A673 (cell line): ENCODE data around the gene UMODL1.

Experiments
- EZH2 ChIP-seq: fragments of 200-600 bp; sonication (generic); IDR thresholded peaks from 2 replicates; pipeline ENCODE4 v1.6.1; 2017; ENCODE audit warnings: borderline replicate concordance, low read depth, mild to moderate bottlenecking, mixed read lengths, antibody characterized with exemption, low read length; ENCODE audit not compliant: poor library complexity, severe bottlenecking
- TF ChIP-seq, protein P1 (sequence below): fragments of 300-800, 200-600 bp; sonication (generic); conservative IDR thresholded peaks from 2 replicates; pipeline ENCODE4 v1.5.1; 2017; ENCODE audit warnings: low read depth, mild to moderate bottlenecking, antibody characterized with exemption, low read length, moderate library complexity, mixed read lengths

DNA sequence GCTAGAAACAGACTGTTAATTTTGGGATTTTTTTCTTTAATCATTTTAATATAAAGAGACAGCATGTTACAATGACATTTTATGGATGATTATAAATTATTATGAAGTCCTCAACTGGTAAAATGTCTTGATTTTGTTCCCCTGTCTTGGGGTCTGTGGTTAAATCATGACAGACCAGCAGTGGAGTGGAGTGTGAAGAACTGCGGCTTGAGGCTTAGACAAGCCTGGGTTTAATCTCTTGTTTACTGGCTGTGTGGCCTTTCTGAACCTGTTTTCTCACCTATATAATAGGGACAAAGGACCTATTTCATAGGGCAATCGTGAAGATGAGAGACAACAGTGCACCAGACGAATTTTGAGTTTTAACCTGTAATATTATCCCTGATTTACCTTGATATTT, 1.8 kb upstream of the UMODL1 start:
- TF ChIP-seq EZH2: no peak
- TF ChIP-seq, protein P1, sequence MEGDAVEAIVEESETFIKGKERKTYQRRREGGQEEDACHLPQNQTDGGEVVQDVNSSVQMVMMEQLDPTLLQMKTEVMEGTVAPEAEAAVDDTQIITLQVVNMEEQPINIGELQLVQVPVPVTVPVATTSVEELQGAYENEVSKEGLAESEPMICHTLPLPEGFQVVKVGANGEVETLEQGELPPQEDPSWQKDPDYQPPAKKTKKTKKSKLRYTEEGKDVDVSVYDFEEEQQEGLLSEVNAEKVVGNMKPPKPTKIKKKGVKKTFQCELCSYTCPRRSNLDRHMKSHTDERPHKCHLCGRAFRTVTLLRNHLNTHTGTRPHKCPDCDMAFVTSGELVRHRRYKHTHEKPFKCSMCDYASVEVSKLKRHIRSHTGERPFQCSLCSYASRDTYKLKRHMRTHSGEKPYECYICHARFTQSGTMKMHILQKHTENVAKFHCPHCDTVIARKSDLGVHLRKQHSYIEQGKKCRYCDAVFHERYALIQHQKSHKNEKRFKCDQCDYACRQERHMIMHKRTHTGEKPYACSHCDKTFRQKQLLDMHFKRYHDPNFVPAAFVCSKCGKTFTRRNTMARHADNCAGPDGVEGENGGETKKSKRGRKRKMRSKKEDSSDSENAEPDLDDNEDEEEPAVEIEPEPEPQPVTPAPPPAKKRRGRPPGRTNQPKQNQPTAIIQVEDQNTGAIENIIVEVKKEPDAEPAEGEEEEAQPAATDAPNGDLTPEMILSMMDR: no peak
